Measurements from ENCODE around the gene CENPO.

DNA sequence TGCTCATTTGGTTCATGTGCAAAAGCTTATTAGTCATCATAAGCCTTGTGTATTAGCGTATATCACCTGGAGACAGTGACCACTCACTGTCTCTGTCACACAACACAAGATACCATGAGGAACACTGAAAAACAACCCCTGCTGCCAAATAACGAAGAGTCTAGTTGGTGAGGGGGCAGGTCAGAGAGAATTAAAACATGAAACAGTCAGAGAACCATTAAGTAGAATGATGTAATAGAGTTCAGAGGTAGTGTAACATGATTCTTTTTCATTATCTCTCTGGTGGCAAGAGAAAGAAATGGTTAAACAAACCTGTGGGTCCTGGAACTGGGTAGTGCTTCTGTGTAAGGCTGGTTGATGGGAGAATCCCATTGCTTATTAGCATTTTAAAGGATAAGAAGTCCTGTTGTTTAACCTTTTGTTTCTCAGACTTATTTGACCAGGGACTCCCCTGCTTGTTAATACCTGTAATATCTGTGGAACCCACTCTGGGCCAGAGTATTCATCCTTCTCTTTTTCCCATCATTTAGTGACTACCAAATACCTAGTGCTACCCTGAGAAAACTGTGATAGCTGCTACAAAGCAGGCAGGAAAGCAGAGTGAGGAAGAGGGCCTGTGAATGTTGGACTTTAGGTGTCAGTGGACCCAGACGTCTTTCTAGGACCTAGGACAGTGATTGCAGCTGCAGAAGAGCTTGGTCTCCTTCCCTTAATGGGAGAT is 38.1 kb upstream of the CENPO start:
- TF ChIP-seq CTCF (IDR thresholded peaks at IDR 0.05; ENCODE audit: insufficient read depth, low read length) (no peak), GABPA (IDR thresholded peaks at IDR 0.05; ENCODE audit: low read depth) (no peak), REST (IDR thresholded peaks at IDR 0.05; ENCODE audit: insufficient replicate concordance, low read depth) (no peak)
